ENCODE results near the gene SLC9A9. TPM values are rescaled to one million over a fixed set of nuclear protein-coding genes. Genes with fewer than 3 reads are reported as not detected.
A peak's percentile ranks its signal among the peaks of the same experiment; 100 is the strongest.

Gene SLC9A9
- total and polyA plus RNA-seq, 2 experiments from 2014 or later, result 2.2 to 6.8 TPM

DNA sequence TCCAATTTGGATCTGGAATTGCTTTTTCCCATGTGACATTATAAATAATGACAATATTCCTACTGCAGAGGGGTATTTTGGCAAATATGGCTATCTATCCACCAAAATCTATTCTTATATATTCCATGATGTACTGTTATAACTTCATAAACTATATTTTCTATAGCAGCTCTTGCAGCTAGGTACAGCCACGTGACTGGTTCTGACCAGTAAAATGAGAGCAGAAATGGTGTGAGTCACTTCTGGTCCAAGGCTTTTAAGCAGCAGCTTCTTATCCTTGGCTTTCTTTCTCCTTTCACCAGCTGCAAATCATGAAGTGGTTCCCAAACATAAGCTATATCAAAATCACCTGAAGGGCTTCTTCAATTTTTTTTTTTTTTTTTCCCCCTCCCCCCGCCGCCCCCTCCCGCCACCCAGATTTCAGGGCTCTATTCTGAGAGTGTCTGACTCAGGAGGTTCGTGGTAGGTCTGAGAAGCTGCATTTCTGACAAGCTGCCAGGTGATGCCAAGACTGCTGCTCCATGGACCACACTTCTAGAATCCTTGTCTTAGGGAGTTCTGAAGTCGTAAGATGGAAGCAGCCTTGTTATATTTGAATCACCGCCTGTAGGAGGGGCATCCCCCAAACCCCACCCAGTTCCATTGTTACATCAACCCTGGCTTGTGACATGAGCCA, 371.2 kb downstream of the SLC9A9 start:
- no peaks in the 10 kb centered on the region for H3K9me2 ChIP-seq (replicated peaks; ENCODE audit: insufficient read depth)
- H3K36me3 ChIP-seq (replicated peaks; ENCODE audit: insufficient read depth, low read depth), result no peaks in the 10 kb centered on the region
- TF ChIP-seq EZH2 (IDR thresholded peaks at IDR 0.05; ENCODE audit: borderline replicate concordance) (no peak), EZH2phosphoT487 (IDR thresholded peaks at IDR 0.05; ENCODE audit: low read depth, severe bottlenecking, unreplicated experiment) (no peak)
- TF ChIP-seq, protein P1, sequence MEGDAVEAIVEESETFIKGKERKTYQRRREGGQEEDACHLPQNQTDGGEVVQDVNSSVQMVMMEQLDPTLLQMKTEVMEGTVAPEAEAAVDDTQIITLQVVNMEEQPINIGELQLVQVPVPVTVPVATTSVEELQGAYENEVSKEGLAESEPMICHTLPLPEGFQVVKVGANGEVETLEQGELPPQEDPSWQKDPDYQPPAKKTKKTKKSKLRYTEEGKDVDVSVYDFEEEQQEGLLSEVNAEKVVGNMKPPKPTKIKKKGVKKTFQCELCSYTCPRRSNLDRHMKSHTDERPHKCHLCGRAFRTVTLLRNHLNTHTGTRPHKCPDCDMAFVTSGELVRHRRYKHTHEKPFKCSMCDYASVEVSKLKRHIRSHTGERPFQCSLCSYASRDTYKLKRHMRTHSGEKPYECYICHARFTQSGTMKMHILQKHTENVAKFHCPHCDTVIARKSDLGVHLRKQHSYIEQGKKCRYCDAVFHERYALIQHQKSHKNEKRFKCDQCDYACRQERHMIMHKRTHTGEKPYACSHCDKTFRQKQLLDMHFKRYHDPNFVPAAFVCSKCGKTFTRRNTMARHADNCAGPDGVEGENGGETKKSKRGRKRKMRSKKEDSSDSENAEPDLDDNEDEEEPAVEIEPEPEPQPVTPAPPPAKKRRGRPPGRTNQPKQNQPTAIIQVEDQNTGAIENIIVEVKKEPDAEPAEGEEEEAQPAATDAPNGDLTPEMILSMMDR (IDR thresholded peaks at IDR 0.05; ENCODE audit: poor library complexity), result no peak
- H2AFZ ChIP-seq, result no peak overlapping the region
- no peak overlapping the region for H3K4me2 ChIP-seq
- 90% methylated on average over 4 of the region's 7 CpGs for WGBS (ENCODE audit: low lambda C conversion rate, missing lambda C conversion rate)
- H4K20me1 ChIP-seq (ENCODE audit: insufficient read depth, poor library complexity, severe bottlenecking), result no peaks in the 10 kb centered on the region
- no peak overlapping the region for H3K27ac ChIP-seq
- no peaks in the 10 kb centered on the region for H3K27me3 ChIP-seq
- no peaks in the 10 kb centered on the region for H3K79me2 ChIP-seq
- H3K4me1 ChIP-seq (ENCODE audit: insufficient read depth), result no peaks in the 10 kb centered on the region
- DNase-seq (ENCODE audit: low spot score), result no peak
- H3K9me3 ChIP-seq (ENCODE audit: low read depth), result no peaks in the 10 kb centered on the region
- H3K4me3 ChIP-seq, result no peak overlapping the region

DNA sequence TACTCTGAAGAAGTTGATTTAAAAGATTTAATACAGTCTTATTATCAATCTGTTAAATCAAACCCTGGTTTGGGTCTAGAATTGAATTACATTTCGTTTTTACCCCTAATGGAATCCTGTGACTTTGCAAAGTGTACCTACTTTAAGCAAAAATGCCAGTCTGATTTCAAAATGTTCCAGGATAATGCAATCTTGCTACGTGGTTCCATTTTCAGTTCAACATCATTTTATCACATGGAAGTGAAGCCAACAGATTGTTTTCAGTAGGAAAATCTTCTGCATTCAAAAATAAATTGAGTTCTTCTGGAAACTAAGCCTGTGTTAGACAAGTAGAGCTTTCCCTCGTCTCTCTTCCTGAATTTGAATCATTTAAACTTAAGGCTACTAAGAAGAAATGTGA, 372.3 kb downstream of the SLC9A9 start:
- Histone ChIP-seq H3K9me3 (ENCODE audit: low read depth) (no peaks in the 10 kb centered on the region), H3K27me3 (no peaks in the 10 kb centered on the region), H4K20me1 (ENCODE audit: insufficient read depth, poor library complexity, severe bottlenecking) (no peaks in the 10 kb centered on the region), H3K4me1 (ENCODE audit: insufficient read depth) (no peaks in the 10 kb centered on the region), H3K4me2 (no peak overlapping the region), H3K79me2 (no peaks in the 10 kb centered on the region), H3K9me2 (replicated peaks; ENCODE audit: insufficient read depth) (no peaks in the 10 kb centered on the region), H2AFZ (no peak overlapping the region), H3K4me3 (no peak overlapping the region), H3K36me3 (replicated peaks; ENCODE audit: insufficient read depth, low read depth) (no peaks in the 10 kb centered on the region), H3K27ac (peak overlapping the region; percentile 3)
- no peak for TF ChIP-seq EZH2phosphoT487 (IDR thresholded peaks at IDR 0.05; ENCODE audit: low read depth, severe bottlenecking, unreplicated experiment)
- no peak for TF ChIP-seq EZH2 (IDR thresholded peaks at IDR 0.05; ENCODE audit: borderline replicate concordance)
- TF ChIP-seq, protein P1 (IDR thresholded peaks at IDR 0.05; ENCODE audit: poor library complexity), result no peak
- no peak for DNase-seq (ENCODE audit: low spot score)
- 64% methylated on average over 3 of the region's 3 CpGs for WGBS (ENCODE audit: low lambda C conversion rate, missing lambda C conversion rate)

DNA sequence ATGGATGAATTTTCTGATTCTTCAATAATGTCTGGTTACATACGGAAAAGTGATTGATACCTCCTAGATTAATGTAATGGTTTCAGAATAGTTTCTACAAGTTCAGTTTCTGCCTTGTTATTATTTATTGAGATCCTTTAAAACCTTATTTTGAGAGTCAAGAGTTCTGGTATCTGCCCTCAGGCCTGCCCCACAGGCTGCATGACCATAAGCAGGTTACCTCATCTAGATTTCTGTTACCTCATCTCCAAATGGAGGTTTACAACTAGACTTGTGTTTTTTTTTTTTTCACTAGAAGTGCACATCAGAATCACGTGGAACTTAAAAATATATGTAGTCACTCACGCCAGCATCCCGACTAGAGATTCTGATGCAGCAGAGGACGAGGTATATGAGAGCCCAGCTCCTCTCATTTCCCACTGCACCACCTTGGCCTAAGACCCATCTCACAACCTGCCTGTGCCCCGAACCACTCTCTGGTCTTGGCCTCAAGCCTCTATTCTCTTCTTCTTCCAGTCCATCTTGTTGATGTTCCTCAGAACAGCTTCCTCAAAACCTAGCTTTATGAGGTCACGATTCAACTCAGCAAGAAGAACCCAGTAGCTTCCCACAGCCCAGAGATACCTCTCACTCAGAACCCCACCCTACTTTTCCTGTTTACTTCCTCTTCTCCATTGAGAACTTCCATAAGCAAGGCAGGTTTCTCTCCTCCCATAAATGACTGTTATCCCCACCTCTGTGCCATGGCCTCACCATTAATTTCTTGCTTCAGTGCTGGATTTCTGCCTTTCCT, 375.3 kb downstream of the SLC9A9 start:
- Histone ChIP-seq H3K79me2 (no peaks in the 10 kb centered on the region), H3K4me3 (no peak overlapping the region), H4K20me1 (ENCODE audit: insufficient read depth, poor library complexity, severe bottlenecking) (no peaks in the 10 kb centered on the region), H3K4me1 (ENCODE audit: insufficient read depth) (no peaks in the 10 kb centered on the region), H3K27ac (no peak overlapping the region), H3K4me2 (no peak overlapping the region), H3K36me3 (replicated peaks; ENCODE audit: insufficient read depth, low read depth) (no peaks in the 10 kb centered on the region), H2AFZ (no peak overlapping the region), H3K9me3 (ENCODE audit: low read depth) (no peaks in the 10 kb centered on the region), H3K27me3 (no peaks in the 10 kb centered on the region), H3K9me2 (replicated peaks; ENCODE audit: insufficient read depth) (no peaks in the 10 kb centered on the region)
- no peak for DNase-seq (ENCODE audit: low spot score)
- WGBS (ENCODE audit: low lambda C conversion rate, missing lambda C conversion rate), result 96% methylated on average over 7 of the region's 7 CpGs
- TF ChIP-seq, protein P1 (IDR thresholded peaks at IDR 0.05; ENCODE audit: poor library complexity), result no peak
- TF ChIP-seq EZH2phosphoT487 (IDR thresholded peaks at IDR 0.05; ENCODE audit: low read depth, severe bottlenecking, unreplicated experiment) (no peak), EZH2 (IDR thresholded peaks at IDR 0.05; ENCODE audit: borderline replicate concordance) (no peak)
